Measurements from ENCODE around the gene TSPAN9. TPM values are rescaled to one million over a fixed set of nuclear protein-coding genes. Genes with fewer than 3 reads are reported as not detected.

TSPAN9 gene
- total RNA-seq, 1 experiment from 2014 or later, result 28.7 TPM

DNA sequence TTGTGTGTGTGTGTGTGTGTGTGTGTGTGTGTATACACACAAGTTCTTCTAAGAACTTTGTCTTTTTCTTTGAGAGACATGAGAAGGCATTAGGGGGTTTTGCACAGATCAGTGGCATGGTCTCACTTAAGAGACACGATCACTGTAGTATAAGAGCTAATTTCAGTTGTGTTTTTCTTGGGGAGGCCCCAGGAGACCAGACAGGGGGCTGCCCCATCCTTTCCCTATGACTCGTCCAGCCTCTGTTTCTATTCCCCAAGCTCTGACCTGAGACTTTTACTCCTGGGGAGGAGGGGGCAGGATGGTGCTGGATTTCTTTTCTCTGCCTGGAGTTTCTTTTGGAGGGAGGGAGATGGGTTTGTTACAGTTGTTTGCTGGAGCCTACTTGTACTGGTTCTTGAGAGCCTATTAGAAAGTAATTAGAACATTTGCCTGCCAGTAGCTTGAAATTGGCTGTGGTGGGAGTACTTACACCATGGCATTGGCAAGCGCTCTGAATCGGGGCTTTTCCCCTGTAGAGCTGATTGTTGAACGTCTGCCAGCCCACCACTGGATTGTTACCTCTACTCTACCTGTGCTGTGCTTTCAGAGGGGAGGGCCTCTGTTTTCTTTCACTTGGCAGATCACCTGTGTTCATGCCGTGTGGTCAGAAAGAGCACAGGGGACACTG, 109.5 kb downstream of the TSPAN9 start:
- peak; percentile 26 for DNase-seq (ENCODE audit: low read depth)

DNA sequence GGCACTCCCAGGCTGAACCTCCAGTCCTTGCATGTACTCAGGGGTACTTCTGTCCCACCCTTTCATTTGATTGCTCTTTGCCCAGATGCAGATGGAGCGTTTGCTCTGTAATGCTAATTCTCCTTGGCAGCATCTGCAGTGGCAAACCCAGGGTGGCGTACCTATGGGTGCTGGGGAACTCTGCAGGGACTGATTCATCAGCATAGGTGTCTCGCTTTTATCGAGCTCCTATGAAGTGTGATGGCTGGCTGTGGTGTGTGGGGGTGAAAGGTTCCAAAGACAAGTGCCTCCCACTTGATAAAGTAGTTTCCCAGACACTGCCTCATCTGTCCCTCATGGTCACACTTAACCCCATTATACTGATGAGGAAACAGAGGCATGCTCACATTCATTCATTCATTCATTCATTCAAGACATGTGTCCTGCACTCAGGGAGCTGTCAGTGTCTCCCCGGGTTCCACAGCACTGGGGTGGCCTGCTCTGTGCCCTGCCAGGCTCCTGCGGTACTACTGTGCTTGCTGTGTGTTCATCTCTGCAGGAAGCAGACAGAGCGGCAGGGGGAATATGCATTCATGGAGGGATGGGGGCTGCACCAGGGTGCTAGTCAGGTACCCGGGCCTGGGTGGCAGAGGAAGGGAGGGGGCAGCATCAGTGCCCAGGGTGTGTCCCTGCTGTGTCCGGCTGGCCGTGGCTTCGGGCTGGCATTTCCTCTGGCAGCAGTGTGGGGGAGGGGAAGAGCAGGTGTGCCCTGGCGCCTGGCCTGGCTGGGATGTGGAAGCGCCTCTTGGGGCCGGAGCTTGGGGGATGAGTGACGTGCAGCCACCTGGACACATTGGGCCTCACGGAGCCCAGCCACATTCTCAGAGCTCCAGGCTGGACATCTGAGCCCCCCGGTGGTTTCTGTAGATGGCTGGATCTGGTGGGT, 110.9 kb downstream of the TSPAN9 start:
- DNase-seq (ENCODE audit: low read depth), result no peak

DNA sequence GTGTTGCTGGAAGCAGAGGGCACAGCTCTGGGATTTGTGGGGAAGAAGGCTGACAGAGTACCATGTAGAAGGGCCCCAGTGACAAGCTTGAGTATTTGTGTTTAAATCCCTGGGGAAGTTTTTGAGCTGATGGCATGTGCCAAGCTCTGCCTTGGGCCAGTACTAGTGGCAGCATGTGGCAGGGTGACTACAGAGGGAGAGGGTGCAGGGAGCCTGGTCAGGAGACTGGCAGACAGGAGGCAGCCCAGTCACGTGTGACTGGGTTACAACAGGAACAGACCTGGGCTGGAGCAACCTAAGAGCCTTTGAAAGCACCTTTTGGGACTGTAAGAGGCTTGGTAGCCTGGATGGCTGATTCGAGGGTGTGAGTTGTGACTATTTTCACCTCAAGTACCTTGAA, 112.1 kb downstream of the TSPAN9 start:
- no peak for DNase-seq (ENCODE audit: low read depth)

DNA sequence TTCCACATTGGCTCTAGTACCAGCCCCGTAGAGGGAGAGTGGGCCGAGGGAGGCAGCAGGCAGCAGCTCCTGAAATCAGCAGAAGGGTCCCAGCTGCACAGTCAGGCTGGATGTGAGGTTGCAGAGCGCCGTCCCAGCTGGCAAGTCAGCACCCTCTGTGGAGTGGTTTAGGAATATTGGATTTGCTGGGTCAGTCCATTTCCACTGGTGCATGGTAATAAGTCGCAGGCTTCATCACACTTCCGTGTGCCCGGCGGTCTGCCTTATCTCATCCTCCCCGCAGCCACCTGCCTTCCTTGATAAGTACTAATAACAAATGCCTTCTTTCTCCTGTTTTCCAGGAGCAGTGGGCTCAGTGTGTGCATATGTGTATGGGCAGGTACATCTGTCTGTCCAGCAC, 112.9 kb downstream of the TSPAN9 start:
- no peak for DNase-seq (ENCODE audit: low read depth)

DNA sequence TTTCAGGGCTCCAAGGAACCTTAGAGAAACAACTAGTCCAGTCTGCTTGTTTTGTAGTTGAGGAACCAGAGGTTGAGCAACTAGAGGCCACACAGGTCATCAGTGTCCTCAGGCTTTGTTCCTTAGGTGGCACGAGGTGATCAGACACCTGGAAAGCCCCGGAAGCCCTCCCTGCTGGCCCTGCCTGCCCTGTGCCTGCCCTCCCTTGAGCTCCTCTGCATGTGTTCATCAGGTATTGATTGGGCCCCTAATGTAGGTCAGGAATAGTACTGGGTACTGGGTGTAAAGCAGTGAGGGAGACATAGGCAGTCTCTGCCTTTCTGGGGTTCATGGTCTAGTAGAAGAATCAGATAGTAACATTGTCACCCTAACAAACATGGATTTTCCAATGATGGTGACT, 114.3 kb downstream of the TSPAN9 start:
- DNase-seq (ENCODE audit: low read depth), result no peak

DNA sequence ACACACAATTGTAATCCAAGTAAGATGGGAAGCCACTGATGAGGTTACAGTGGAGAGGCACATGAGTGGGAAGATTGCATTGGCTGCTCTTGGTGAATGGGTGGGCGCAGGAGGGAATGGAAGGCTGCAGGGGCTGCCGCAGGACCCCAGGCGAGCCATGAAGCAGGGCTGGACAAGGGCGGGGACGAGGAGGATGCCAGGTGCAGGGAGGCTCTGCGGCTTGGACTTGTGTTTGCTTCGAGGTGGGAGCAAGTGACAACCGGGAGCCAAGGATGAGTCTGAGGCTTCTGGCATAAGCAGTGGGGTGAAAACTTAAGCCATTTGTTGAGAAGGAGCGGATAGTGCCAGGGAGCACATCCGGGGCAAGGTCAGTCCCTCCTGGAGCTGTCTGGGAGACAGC, 115.0 kb downstream of the TSPAN9 start:
- no peak for DNase-seq (ENCODE audit: low read depth)

DNA sequence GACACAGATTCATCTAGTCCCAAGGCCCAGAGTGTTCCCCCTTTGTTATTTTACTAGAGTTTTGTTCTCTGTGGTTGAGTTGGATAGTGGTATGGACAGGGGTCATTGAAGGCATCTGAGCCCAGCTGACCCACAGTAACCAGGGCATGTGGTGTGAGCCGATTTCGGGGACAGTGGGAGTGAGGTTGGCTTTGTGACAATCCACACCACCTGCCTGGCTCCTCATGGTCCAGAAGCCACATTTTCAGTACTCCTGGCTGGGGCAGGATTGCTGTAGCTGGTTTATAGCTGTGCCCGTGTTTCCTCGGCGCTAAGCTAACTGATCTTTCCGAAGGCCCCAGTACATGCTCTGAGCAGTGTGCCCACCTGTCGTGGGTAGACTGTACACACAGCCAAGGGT, 116.0 kb downstream of the TSPAN9 start:
- no peak for DNase-seq (ENCODE audit: low read depth)

DNA sequence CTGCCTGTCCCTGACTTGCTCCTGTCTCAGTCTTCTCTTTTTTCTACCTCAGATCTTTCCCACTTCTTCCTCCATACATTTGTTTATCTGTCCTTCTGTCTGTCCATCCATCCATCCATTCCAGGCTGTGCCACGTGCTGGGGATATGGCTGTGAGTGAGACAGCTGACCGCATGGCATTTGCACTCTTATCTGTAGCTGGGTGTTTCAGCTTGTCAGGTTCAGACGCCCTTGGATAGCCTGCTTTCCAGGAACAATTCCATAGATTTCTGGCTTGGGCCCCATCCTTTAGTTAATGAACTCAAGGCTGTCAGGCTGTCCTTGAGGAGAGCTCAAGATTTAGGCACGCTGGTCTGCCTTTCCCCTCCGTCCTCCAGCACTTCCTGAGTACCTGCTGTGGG, 116.6 kb downstream of the TSPAN9 start:
- DNase-seq (ENCODE audit: low read depth), result no peak

DNA sequence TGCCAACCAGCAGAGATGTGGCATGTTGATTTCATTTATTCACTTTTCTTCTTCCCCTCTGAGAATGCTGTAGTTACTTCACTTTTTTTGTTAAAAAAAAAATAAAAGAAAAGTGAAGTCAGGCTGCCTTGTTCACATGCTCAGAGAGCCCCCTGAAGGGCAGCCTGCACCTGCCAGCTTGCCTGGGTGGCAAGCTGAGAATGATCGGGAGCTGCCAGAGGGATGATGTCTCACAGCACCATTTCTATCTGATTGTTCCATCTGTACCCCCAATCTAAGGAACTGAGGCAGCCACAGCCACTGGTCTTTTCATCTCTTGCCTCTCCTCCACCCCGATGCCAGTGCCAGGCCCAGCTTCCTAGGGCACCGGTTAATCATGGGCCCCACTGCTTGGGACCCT, 118.2 kb downstream of the TSPAN9 start:
- DNase-seq (ENCODE audit: low read depth), result no peak

DNA sequence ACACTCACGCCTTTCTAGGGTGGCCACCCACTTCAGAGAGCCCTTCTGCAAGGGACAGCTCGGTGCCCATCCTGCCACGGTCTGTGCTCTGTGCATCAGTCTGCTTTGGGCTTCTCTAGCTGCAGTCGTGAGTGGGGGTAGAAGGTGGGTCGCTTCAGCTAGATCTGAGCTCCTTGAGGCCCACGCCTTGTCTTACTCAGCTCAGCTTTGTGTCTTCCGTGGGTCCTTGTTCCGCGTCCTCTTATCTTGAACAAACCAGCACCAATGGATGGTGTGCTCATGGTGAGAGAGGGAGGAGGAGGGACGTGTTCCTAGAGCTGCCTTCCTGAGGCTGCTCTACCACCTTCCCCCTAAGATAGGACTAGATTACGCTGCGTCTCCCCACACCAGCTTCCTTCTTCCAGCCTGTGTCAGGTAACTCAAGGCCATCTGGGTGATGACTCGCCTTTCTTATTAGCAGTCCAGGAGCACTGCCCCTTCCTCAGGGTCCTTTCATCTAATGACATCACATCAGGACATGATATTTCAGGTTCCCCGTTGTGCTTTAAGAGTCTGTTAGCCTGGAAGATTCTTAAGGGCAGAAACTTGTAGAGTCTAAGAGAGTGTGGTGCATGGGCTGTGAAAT, 118.8 kb downstream of the TSPAN9 start:
- DNase-seq (ENCODE audit: low read depth), result no peak

DNA sequence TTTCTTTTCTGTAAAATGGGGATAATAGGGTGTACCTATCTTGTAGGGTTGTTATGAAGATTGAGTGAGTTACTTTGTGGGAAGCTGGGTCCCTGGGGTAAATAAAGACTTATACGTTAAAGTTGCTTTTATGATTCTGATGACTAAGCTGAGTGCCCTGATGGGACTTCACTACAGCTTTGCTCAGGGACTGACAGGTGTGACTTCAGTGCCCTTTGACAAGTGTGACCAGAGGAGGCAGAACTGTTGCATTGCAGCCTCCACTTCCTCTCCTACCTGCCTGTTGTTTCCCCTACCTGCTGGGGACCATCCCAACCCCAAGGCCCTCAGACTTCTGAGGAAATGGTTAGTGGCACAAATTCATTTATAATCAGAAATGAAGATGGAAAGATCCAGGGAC, 119.3 kb downstream of the TSPAN9 start:
- DNase-seq (ENCODE audit: low read depth), result no peak

DNA sequence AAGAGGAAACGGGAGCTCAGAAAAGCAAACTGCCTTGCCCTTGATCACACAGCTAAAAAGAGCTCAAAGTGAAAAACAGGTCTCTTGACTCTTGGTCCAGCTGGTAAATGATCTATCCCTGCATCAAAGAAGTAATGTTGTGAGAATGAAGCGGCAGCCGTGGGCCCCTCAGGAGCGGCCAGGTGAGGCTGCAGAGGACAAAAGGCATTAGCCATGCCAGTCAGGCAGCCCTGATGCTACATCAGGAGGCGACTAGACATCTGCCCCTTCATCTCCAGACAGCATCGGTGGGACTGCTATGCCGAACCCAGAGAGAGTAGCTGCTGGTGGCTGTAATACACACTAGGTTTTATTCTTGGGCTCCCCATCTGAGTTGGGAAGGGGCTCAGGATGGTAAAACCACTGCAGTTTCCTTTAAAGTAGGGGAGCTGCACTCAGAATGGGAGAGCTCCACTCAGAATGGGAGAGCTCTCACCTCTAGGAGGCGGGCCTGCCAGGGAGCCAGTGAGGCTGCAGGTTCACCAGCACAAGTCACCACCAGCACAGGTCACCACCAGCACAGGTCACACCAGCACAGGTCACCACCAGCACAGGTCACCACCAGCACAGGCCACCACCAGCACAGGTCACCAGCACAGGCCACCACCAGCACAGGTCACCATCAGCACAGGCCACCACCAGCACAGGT, 120.1 kb downstream of the TSPAN9 start:
- DNase-seq (ENCODE audit: low read depth), result no peak

DNA sequence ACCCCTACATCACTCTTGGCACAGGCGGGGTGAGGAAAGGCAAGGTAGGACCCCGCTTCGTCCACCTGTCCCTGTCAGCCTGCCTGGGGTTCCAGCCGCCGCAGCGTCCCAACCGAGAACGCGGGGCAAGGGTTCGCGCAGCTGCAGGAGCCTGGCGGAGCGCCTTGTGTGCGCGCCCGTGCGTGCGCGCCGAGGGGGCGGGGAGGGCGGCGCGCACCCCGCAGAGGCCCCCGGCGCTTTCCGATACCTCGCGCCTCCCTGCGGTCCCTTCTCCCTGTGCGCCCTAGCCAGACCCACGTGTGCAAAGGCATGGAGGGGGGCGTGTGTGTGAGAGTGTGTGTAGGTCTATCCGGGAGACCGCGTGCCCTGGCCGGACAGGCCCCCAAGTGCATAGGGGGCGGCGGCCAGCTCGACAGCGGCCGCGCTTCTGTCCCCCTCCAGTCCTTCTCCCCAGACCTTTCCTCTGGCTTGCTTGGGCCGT, 122.4 kb downstream of the TSPAN9 start:
- DNase-seq (ENCODE audit: low read depth), result no peak

DNA sequence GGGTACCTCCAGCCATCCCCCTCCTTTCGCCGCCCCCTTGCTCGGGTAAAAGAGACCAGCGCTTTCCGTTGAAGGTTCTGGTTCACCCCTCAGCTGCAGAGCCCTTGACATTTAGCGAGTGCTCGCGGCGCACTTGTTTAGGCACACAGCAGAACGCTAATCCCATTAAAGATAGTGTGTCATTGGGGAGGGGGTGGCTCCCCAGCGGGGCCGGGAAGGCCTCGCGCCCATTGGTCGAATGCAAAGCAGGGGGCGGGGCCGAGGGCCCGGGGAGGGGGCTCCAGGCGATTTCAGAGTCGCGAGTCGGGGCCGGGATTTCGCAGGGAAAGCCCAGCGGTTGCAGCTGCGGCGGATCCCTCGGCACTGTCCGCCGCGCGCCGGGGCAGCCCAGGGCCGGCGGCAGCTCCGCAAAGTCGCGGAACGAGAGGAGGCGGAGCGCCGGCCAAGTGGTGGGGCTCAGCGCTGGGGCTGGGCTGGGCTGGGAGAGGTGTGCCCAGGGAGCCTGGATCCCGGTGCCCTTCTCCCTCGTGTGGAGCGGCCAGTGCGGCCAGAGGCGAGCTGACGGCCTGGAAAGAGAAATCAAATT, 122.9 kb downstream of the TSPAN9 start:
- peak; percentile 35 for DNase-seq (ENCODE audit: low read depth)

DNA sequence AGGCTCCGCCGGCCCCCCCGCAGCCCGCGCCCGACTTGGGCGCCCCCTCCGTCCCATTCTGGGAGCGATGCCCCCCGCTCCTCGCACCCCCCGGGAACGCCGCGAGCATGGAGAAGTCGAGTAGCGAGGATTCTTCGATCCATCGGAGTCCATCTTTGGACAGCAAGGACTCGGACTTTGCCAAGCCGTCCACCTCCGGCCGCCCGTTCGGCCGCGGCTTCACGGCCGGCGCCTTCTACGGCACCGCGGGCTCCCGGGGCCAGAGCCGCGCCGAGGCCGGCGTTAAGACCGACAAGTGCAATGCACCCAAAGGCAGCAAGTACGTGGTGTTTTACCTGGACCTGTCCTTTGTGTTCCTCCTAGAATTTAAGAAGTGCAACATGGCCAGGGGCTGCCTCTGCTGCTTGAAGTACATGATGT, 123.6 kb downstream of the TSPAN9 start:
- DNase-seq (ENCODE audit: low read depth), result no peak

DNA sequence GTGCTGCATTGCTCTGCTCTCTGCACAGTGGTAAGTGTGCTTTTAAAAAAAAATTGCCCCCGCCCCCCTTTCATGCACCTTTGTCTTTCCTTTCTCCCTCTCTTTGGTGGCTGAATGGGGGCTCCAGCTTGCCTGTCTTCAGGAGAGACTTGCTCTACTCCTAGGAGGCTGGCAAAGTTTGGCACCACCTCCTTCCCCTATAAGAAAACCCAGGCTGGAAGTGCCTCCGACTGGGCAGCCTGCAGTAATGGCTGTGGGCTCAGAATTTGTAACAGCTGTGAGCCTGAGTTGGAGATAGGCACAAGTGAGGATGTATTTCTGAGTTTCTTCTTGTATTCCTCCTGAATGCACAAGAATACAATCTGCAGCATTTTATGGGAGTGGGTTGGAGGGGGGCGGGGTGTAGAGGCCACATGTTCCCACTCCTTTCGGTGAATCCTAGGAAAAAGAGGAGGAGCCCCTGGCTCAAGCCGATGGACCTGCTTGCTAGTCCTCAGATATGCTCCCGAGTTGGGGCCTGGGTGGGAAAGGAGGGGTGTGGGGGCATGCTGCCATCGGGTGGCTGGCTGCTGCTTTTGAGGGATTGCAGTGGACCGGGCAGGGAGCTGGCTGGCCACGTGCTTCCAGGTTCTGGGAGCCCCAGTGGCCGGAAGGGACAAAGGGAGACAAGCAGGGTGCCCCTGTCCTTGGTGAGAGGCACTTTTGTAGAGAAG, 124.3 kb downstream of the TSPAN9 start:
- DNase-seq (ENCODE audit: low read depth), result no peak

DNA sequence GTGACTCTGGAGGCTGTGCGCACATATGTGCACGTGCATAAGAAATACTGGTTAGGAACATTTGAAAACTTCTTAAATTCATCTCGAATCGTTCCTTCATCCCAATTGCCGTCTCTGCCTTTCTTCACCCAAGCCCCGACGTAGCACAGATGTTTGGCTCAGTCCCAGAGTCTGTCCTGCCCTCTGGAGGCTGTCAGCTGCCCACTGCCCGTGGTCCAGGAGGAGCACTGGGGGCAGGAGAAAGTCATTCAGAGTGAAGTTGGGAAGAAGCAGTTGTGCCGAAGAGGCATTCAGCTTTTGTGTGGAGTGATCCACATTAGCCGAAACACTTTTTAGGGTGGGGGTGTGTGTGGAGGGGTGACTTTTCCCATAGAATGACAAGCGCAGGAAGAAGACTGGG, 124.9 kb downstream of the TSPAN9 start:
- DNase-seq (ENCODE audit: low read depth), result no peak

DNA sequence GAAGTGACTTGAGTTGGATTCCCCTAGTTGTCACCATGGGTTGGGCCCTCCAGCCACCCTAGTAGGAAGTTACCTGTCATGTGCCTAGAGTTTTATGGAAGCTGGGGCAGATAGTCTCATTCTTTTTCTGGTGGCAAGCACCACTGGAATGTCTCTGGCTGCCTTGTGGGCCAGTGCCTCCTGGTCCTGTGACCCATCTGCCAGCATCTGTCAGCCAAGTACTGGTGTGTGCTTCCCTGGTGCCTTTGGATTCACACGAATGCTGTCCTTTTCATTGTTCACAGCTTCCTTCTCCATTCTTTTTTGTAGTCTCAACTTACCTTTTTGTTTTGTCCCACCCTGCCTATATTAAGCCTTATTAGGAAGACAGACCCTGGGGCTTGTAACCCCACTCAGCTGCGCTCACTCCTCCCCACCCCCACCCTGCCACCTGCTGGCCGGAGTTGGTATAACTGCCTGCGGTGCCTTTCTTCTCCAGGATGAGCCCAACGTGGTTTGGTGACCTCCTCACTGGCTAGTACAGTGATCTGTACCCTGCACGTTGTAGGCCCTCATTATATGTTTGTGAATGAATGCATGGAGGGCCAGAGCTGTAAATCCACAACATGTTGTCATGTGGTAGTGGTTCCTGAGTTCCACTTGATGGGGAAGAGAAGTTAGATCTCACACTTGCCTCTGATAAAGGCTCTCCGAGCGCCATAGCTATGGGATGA, 125.7 kb downstream of the TSPAN9 start:
- peak; percentile 46 for DNase-seq (ENCODE audit: low read depth)

DNA sequence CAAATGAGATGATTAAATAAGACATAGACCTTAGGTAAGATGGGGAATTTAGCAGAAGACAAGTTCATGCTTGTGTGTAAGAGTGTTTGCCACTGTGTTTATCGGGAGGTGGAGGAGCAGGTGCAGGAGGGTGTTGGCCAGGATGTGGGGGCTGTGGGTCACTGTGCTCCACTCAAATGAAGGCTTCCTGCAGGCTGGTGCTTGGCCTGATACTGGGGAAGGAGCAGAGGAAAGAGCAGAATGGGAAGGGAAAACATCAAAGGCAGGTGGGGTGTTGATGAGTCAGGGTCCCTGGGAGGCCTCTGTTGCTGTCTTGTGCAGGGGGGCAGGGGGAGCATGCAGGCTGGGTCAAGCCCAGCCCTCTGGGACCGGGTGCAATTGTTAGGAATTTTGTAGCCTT, 126.5 kb downstream of the TSPAN9 start:
- no peak for DNase-seq (ENCODE audit: low read depth)

DNA sequence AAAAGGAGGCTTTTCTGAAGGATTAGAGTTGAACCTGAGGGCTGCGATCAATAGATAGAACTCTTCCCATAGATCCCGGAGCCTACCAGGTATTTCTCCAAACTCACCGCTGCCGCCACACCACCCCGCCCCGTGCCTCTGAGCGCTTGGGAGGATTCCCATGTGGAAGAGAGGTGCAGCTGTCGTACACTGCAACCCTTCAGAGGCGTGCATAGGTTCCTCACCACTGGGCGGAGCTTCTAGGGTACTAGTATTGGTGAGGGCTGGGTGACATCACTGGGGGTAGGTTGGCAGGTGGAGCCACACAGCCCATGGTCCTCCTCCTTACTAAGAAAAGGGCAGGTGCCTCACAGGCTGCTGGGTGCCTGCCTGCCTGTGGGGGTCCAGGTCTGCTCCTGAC, 127.0 kb downstream of the TSPAN9 start:
- DNase-seq (ENCODE audit: low read depth), result no peak

All from LHCN-M2 (cell line).